DOHH2 (cell line): ENCODE measurements around the gene MYOF.

ENCODE experiments used
- H3F3A ChIP-seq: fragments of 200-600 bp; sonication (generic), shearing (Covaris generic); 2 replicates; pipeline ENCODE4 v1.6.0; 2016; ENCODE audit warnings: antibody characterized with exemption, mild to moderate bottlenecking; ENCODE audit not compliant: control insufficient read depth, insufficient read depth
- H3K27ac ChIP-seq: fragments of 200-600 bp; sonication (generic); 2 replicates; pipeline ENCODE4 v1.5.1; 2014; ENCODE audit warnings: low read depth, mild to moderate bottlenecking, low read length, moderate library complexity
- H3K27me3 ChIP-seq: fragments of 200-600 bp; sonication (generic); 2 replicates; pipeline ENCODE4 v1.6.1; 2014; ENCODE audit warnings: mild to moderate bottlenecking, low read length, mixed read lengths; ENCODE audit not compliant: control insufficient read depth
- H3K36me3 ChIP-seq: fragments of 200-600 bp; sonication (generic); 2 replicates; pipeline ENCODE4 v1.6.1; 2014; ENCODE audit warnings: mild to moderate bottlenecking, low read length, moderate library complexity, mixed read lengths; ENCODE audit not compliant: control insufficient read depth
- H3K4me1 ChIP-seq: fragments of 200-600 bp; sonication (generic); 2 replicates; pipeline ENCODE4 v1.6.1; 2014; ENCODE audit warnings: mild to moderate bottlenecking, low read length, mixed read lengths; ENCODE audit not compliant: control insufficient read depth
- H3K4me2 ChIP-seq: fragments of 200-600 bp; sonication (generic); 2 replicates; pipeline ENCODE4 v1.6.0; 2014; ENCODE audit warnings: mild to moderate bottlenecking, low read length, moderate library complexity
- H3K4me3 ChIP-seq: fragments of 200-600 bp; sonication (generic); 2 replicates; pipeline ENCODE4 v1.5.1; 2014; ENCODE audit warnings: mild to moderate bottlenecking, low read length, mixed read lengths
- H3K79me2 ChIP-seq: fragments of 200-600 bp; sonication (generic); 2 replicates; pipeline ENCODE4 v1.6.1; 2014; ENCODE audit warnings: mild to moderate bottlenecking, low read length, mixed read lengths; ENCODE audit not compliant: control insufficient read depth
- H3K9me2 ChIP-seq: fragments of 200-600 bp; sonication (generic); replicated peaks from 2 replicates; pipeline ENCODE4 v1.6.1; 2014; ENCODE audit warnings: mild to moderate bottlenecking, low read length, mixed read lengths; ENCODE audit not compliant: control insufficient read depth
- H3K9me3 ChIP-seq: fragments of 200-600 bp; sonication (generic); 2 replicates; pipeline ENCODE4 v1.6.1; 2014; ENCODE audit warnings: antibody characterized with exemption, low read length, mixed read lengths; ENCODE audit not compliant: control insufficient read depth, insufficient read depth
- H4K20me1 ChIP-seq: fragments of 200-600 bp; sonication (generic); 2 replicates; pipeline ENCODE4 v1.6.0; 2014; ENCODE audit warnings: low read depth, mild to moderate bottlenecking, antibody characterized with exemption, low read length, moderate library complexity; ENCODE audit not compliant: control insufficient read depth, insufficient read depth
- EZH2phosphoT487 ChIP-seq: fragments of 200-600 bp; sonication (generic); IDR thresholded peaks from 2 replicates; pipeline ENCODE4 v1.6.1; 2017; ENCODE audit warnings: borderline replicate concordance, mild to moderate bottlenecking, antibody characterized with exemption, low read length, moderate library complexity, mixed read lengths
- TF ChIP-seq, protein P1 (sequence below): fragments of 200-600 bp; sonication (generic); IDR thresholded peaks from one replicate; pipeline ENCODE4 v1.5.1; 2014; ENCODE audit warnings: antibody characterized with exemption, mild to moderate bottlenecking, low read depth, low read length; ENCODE audit not compliant: poor library complexity, severe bottlenecking

The MYOF gene

GRCh38 chr10:93515071-93516005 lies 33.2 kb upstream of the MYOF start:
- TF ChIP-seq, protein P1, sequence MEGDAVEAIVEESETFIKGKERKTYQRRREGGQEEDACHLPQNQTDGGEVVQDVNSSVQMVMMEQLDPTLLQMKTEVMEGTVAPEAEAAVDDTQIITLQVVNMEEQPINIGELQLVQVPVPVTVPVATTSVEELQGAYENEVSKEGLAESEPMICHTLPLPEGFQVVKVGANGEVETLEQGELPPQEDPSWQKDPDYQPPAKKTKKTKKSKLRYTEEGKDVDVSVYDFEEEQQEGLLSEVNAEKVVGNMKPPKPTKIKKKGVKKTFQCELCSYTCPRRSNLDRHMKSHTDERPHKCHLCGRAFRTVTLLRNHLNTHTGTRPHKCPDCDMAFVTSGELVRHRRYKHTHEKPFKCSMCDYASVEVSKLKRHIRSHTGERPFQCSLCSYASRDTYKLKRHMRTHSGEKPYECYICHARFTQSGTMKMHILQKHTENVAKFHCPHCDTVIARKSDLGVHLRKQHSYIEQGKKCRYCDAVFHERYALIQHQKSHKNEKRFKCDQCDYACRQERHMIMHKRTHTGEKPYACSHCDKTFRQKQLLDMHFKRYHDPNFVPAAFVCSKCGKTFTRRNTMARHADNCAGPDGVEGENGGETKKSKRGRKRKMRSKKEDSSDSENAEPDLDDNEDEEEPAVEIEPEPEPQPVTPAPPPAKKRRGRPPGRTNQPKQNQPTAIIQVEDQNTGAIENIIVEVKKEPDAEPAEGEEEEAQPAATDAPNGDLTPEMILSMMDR, result no peak
- no peak for TF ChIP-seq EZH2phosphoT487
- Histone ChIP-seq H3K36me3 (peaks cover 82% of the 10 kb centered on the region), H3K9me2 (no peaks in the 10 kb centered on the region), H3K27me3 (no peaks in the 10 kb centered on the region), H3K9me3 (no peaks in the 10 kb centered on the region; the same call in 1 of the 2 replicates), H3F3A (peaks cover 1% of the 10 kb centered on the region; the same call in 1 of the 2 replicates), H3K4me3 (no peak overlapping the region), H3K27ac (no peak overlapping the region), H4K20me1 (no peaks in the 10 kb centered on the region), H3K79me2 (no peaks in the 10 kb centered on the region), H3K4me2 (no peak overlapping the region), H3K4me1 (no peaks in the 10 kb centered on the region)

GRCh38 chr10:93514521-93514920 lies 32.4 kb upstream of the MYOF start:
- Histone ChIP-seq H3K4me3 (no peak overlapping the region), H4K20me1 (no peaks in the 10 kb centered on the region), H3K4me1 (no peaks in the 10 kb centered on the region), H3K27ac (no peak overlapping the region), H3K9me2 (no peaks in the 10 kb centered on the region), H3F3A (peaks cover 8% of the 10 kb centered on the region; the same call in 1 of the 2 replicates), H3K4me2 (no peak overlapping the region), H3K9me3 (no peaks in the 10 kb centered on the region), H3K36me3 (peaks cover 76% of the 10 kb centered on the region), H3K27me3 (no peaks in the 10 kb centered on the region), H3K79me2 (no peaks in the 10 kb centered on the region)
- no peak for TF ChIP-seq EZH2phosphoT487
- TF ChIP-seq, protein P1, result no peak

- no peaks in the 10 kb centered on the region for H3K27me3 ChIP-seq
- H3K9me2 ChIP-seq, result no peaks in the 10 kb centered on the region
- no peaks in the 10 kb centered on the region for H4K20me1 ChIP-seq
- H3K4me3 ChIP-seq, result no peak overlapping the region
- TF ChIP-seq EZH2phosphoT487, result no peak
- TF ChIP-seq, protein P1, result no peak
- peaks cover 72% of the 10 kb centered on the region for H3K36me3 ChIP-seq
- no peaks in the 10 kb centered on the region for H3K79me2 ChIP-seq
- no peaks in the 10 kb centered on the region for H3K4me1 ChIP-seq
- H3F3A ChIP-seq, result peaks cover 8% of the 10 kb centered on the region; the same call in 1 of the 2 replicates
- H3K4me2 ChIP-seq, result no peak overlapping the region
- no peak overlapping the region for H3K27ac ChIP-seq
- H3K9me3 ChIP-seq, result no peaks in the 10 kb centered on the region
Measured at GRCh38 chr10:93513091-93513490, 31.0 kb upstream of the MYOF start.
